SJCRH30 (cell line): Measurements from ENCODE around the gene HOXD4. TPM values are rescaled to one million over a fixed set of nuclear protein-coding genes. Genes with fewer than 3 reads are reported as not detected.
A peak's percentile ranks its signal among the peaks of the same experiment; 100 is the strongest.

Experiments
- DNase-seq, 2 experiments: peaks; one replicate each; pipeline ENCODE4 v3.0.0-alpha.2; 2015 to 2020
- H3K27ac ChIP-seq: fragments of 250-450 bp; sonication (Bioruptor Pico); 2 replicates; pipeline ENCODE4 v1.5.1; 2020; ENCODE audit warnings: mild to moderate bottlenecking, moderate library complexity
- H3K27me3 ChIP-seq: fragments of 250-450 bp; sonication (Bioruptor Pico); 2 replicates; pipeline ENCODE4 v1.5.1; 2020; ENCODE audit warnings: mild to moderate bottlenecking, moderate library complexity
- H3K36me3 ChIP-seq: fragments of 250-450 bp; sonication (Bioruptor Pico); 2 replicates; pipeline ENCODE4 v1.5.1; 2020; ENCODE audit warnings: mild to moderate bottlenecking, moderate library complexity
- H3K4me1 ChIP-seq: fragments of 250-450 bp; sonication (Bioruptor Pico); 2 replicates; pipeline ENCODE4 v1.5.1; 2020; ENCODE audit warnings: mild to moderate bottlenecking, moderate library complexity
- H3K4me3 ChIP-seq: fragments of 250-450 bp; sonication (Bioruptor Pico); 2 replicates; pipeline ENCODE4 v1.5.1; 2020; ENCODE audit warnings: mild to moderate bottlenecking, moderate library complexity
- H3K9me3 ChIP-seq: fragments of 250-450 bp; sonication (Bioruptor Pico); replicated peaks from 2 replicates; pipeline ENCODE4 v1.5.1; 2020; ENCODE audit warnings: mild to moderate bottlenecking, moderate library complexity
- total RNA-seq: library from RNA; depleted of rRNA; stranded (reverse); fragments of >200 nt; shearing (Covaris generic); gene quantifications from 2 replicates; pipeline ENCODE4 v1.2.3, GENCODE V29; 2014; rRNA removed

The HOXD4 gene
- total RNA-seq, 1 experiment from 2014 or later = not detected

DNA sequence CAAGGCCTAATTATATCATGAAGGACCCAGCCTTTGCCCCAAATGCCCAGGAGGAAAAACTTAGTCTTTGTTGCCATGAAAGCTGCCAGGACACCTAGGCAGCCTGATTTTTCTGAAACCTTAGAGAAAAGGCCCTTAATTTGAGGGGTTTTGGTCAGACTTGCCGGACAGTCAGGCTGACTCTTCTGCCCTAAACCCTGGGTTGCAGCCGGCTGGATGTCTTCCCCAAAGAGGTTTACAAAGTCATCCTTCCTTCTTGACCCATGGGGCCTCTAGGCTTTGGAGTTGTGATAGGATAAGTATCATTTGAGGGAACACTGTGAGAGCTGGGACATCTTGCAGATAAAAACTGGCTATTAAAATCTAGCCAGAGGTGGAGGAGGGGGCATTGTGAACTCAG lies 34.7 kb downstream of the HOXD4 start:
- H3K4me3 ChIP-seq = no peak overlapping the region
- DNase-seq = no peak
- H3K9me3 ChIP-seq = no peaks in the 10 kb centered on the region
- no peaks in the 10 kb centered on the region for H3K27me3 ChIP-seq
- no peak overlapping the region for H3K27ac ChIP-seq
- H3K4me1 ChIP-seq = no peaks in the 10 kb centered on the region
- H3K36me3 ChIP-seq = no peaks in the 10 kb centered on the region

DNA sequence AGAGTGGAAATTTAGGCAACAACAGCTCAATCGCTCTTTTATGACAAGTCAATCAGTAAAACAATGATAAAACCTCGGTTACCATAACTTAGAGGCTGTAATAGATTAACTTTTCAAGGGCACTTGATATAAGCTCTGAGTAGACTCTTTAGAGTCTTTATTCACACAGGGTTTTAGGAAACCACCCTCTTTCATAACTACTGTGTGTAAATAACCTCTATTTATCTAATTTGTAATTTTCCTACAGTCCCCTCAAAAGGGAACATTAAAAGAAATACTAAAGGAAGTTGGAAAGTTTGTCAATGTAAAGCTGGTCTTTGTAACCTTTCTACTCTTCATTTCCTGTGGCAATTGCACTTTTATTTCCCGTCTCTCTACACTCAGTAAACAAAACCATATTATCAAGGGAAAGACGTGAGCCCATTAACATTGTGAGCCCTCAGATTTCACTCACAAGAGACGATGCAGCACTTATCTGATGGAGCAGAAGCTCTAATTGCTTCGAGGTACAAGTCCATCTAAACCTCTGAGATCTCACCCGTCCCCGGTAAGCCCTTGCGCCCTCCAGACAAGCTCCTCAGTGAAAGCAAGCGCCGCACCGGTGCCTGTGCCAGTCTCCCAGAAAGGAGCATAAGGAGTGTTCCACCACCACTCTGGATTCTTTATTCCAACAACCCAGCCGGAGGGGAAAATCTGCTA lies 36.0 kb downstream of the HOXD4 start:
- Histone ChIP-seq H3K4me1 (no peaks in the 10 kb centered on the region), H3K27ac (no peak overlapping the region), H3K9me3 (no peaks in the 10 kb centered on the region), H3K36me3 (no peaks in the 10 kb centered on the region), H3K27me3 (no peaks in the 10 kb centered on the region), H3K4me3 (peak overlapping the region; percentile 60)
- DNase-seq = peak in 1 of 2 experiments; percentile 10

DNA sequence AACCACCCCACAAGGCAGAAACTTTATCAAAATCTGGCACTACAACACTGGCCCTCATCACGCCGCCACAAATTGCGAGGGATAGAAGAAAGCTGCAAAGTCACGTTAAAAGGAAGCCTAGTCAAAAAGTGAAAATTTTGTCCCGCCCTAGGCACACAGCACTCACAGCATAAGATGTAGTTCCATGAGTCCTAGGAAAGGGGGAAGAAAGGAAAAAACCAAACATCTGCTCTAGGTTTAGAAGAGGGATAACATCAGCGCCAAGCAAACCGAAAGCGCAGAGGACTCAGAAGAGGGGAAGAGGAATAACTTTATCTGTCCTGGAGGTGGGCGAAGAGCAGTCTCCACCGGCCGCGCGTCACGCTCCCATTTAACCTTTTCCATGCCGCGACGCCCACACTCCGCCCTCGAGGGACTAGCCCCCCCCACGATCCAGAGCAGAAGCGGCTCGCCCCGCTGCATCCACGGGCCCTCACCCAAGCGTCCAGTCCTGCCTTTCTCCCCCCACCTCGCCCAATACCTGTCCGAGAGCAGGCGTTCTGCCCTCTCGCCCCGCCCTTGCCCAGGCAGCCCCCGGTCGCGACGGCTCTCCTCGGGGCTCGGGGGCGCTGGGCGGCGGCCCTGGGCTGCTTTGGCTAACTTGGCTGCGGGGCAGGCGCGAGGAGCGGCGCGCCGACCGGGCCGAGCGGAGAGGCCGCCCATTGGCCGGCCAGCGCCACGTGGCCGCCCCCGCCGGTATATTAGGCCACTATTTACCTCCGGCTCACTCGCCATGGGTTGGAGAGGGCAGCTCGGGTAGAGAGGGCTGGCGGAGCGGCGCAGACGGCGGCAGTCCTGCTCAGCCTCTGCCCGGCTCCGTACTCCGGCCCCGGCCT lies 36.8 kb downstream of the HOXD4 start, which contains the start of gene HOXD1:
Gene HOXD1 (plus strand): TSS at position 770 of the 875 bp plus-strand sequence. CDS start 134 bp downstream, outside the sequence.
- Histone ChIP-seq H3K36me3 (no peaks in the 10 kb centered on the region), H3K27ac (no peak within 1 kb of the TSS), H3K4me1 (no peaks in the 10 kb centered on the region), H3K27me3 (no peaks in the 10 kb centered on the region), H3K9me3 (no peaks in the 10 kb centered on the region), H3K4me3 (peak within 1 kb of the TSS; percentile 60)
- peak in 1 of 2 experiments; percentile 36 for DNase-seq

DNA sequence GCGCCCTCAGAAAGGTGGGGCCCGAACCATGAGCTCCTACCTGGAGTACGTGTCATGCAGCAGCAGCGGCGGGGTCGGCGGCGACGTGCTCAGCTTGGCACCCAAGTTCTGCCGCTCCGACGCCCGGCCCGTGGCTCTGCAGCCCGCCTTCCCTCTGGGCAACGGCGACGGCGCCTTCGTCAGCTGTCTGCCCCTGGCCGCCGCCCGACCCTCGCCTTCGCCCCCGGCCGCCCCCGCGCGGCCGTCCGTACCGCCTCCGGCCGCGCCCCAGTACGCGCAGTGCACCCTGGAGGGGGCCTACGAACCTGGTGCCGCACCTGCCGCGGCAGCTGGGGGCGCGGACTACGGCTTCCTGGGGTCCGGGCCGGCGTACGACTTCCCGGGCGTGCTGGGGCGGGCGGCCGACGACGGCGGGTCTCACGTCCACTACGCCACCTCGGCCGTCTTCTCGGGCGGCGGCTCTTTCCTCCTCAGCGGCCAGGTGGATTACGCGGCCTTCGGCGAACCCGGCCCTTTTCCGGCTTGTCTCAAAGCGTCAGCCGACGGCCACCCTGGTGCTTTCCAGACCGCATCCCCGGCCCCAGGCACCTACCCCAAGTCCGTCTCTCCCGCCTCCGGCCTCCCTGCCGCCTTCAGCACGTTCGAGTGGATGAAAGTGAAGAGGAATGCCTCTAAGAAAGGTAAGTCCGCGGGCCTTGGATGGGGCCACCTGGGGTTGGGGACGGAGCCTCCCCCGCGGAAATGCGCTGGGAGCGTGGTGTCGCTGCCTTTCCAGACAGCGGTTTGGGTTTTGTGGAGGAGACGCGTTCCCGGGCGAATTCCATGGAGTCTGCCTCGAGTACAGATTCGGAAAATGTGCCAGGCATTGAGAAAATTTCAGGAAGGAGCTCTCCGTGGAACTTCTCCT lies 37.7 kb downstream of the HOXD4 start:
- peak overlapping the region; percentile 60 for H3K4me3 ChIP-seq
- no peaks in the 10 kb centered on the region for H3K27me3 ChIP-seq
- H3K4me1 ChIP-seq = no peaks in the 10 kb centered on the region
- H3K36me3 ChIP-seq = no peaks in the 10 kb centered on the region
- DNase-seq = no peak
- no peaks in the 10 kb centered on the region for H3K9me3 ChIP-seq
- no peak overlapping the region for H3K27ac ChIP-seq

DNA sequence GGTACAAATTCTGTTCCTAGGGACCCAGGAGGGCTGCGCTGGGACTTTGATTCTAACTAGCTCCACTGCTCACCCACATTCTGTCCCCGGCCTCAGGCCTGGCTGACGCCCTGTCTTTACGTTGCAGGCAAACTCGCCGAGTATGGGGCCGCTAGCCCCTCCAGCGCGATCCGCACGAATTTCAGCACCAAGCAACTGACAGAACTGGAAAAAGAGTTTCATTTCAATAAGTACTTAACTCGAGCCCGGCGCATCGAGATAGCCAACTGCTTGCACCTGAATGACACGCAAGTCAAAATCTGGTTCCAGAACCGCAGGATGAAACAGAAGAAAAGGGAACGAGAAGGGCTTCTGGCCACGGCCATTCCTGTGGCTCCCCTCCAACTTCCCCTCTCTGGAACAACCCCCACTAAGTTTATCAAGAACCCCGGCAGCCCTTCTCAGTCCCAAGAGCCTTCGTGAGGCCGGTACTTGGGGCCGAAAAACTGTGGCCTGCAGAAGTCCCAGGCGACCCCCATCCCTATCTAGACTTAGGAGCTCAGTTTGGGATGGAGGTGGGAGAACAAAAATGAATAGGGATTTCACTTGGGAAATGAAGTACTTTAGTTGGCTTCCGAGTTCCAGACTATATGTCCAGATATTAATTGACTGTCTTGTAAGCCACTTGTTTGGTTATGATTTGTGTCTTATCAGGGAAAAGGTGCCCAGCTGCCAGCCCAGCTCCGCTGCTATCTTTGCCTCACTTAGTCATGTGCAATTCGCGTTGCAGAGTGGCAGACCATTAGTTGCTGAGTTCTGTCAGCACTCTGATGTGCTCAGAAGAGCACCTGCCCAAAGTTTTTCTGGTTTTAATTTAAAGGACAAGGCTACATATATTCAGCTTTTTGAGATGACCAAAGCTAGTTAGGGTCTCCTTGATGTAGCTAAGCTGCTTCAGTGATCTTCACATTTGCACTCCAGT lies 38.6 kb downstream of the HOXD4 start:
- Histone ChIP-seq H3K4me1 (no peaks in the 10 kb centered on the region), H3K9me3 (no peaks in the 10 kb centered on the region), H3K4me3 (no peak overlapping the region), H3K27ac (no peak overlapping the region), H3K27me3 (no peaks in the 10 kb centered on the region), H3K36me3 (no peaks in the 10 kb centered on the region)
- DNase-seq = no peak

DNA sequence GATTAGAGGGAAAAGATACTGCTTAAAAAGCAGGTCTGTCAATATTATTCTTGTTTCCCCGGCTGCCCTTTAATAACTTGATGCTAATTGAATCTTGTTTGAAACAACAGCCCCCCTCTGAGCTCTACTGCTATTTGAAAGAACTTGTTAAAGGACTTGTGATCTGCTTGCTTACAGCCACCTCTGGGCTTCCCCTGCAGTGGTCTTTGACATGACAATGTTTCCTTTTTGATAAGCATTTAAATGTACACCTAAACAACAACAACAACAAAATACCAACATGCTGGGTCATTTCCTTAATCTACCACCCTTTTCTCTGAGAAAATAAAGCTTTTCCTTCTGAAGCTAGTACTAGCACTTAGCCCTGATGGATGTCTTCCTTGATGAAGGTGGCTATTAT lies 41.0 kb downstream of the HOXD4 start:
- no peaks in the 10 kb centered on the region for H3K4me1 ChIP-seq
- DNase-seq = no peak
- H3K9me3 ChIP-seq = no peaks in the 10 kb centered on the region
- no peak overlapping the region for H3K4me3 ChIP-seq
- no peaks in the 10 kb centered on the region for H3K27me3 ChIP-seq
- no peaks in the 10 kb centered on the region for H3K36me3 ChIP-seq
- no peak overlapping the region for H3K27ac ChIP-seq

DNA sequence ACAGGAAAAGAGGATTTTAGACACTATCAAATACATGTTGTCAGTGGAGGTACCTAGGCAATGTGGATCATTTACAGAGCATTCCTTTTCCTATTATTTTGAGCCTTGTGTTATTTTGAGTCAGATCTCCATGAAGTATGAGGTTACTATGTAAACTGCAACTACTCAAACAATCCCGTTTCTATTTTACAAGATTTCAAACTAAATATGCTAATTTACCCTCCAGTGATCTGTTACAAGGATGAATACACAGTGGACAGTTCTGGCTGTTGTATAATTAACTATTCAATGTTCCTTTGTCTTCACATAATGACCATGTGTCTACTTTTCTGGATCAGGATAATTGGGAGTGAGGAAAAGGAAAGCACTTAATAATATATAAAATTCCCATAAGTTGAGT lies 41.7 kb downstream of the HOXD4 start:
- H3K4me3 ChIP-seq = no peak overlapping the region
- H3K36me3 ChIP-seq = no peaks in the 10 kb centered on the region
- no peak overlapping the region for H3K27ac ChIP-seq
- no peaks in the 10 kb centered on the region for H3K4me1 ChIP-seq
- no peak for DNase-seq
- H3K9me3 ChIP-seq = no peaks in the 10 kb centered on the region
- no peaks in the 10 kb centered on the region for H3K27me3 ChIP-seq

DNA sequence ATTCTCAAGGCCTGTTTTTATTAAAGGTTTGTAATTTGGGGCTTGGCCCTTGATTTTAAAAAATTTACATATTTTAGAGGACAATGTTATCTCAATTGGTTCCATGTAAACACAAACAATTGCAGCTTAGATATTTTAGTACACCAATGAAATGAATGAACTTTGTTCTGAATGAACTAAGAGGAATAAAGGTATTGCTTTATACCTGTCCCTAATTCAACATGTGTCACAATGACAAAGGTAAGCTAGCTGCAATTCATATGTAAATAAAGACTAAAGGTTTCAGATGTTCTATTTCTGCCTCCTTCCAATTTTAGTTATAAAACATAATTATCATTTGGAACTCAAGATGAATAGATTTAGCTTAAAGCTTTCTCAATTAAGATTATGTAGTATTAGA lies 48.6 kb downstream of the HOXD4 start:
- H3K9me3 ChIP-seq = no peaks in the 10 kb centered on the region

DNA sequence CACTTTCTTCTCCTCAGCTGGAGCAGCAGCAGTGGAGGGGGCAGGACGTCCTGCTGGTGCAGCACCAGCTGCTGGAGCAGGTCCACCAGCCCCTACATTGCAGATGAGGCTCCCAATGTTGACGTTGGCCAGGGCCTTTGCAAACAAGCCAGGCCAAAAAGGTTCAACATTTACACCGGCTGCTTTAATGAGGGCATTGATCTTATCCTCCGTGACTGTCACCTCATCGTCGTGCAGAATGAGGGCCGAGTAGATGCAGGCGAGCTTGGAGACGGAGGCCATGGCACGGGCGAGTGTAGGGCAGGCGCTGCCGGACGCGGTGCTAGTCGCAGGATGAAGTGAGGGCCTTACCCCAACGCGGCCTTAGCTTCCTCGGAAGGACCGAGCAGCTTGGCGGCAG lies 49.6 kb downstream of the HOXD4 start:
- no peaks in the 10 kb centered on the region for H3K9me3 ChIP-seq
- no peak overlapping the region for H3K4me3 ChIP-seq
- no peak for DNase-seq
- H3K4me1 ChIP-seq = no peaks in the 10 kb centered on the region
- H3K36me3 ChIP-seq = no peaks in the 10 kb centered on the region
- H3K27me3 ChIP-seq = no peaks in the 10 kb centered on the region
- H3K27ac ChIP-seq = no peak overlapping the region

More for the DNA sequence above, 48.6 kb downstream of the HOXD4 start:
- Histone ChIP-seq H3K4me3 (no peak overlapping the region), H3K27ac (no peak overlapping the region), H3K36me3 (no peaks in the 10 kb centered on the region), H3K27me3 (no peaks in the 10 kb centered on the region), H3K4me1 (no peaks in the 10 kb centered on the region)
- DNase-seq = no peak

DNA sequence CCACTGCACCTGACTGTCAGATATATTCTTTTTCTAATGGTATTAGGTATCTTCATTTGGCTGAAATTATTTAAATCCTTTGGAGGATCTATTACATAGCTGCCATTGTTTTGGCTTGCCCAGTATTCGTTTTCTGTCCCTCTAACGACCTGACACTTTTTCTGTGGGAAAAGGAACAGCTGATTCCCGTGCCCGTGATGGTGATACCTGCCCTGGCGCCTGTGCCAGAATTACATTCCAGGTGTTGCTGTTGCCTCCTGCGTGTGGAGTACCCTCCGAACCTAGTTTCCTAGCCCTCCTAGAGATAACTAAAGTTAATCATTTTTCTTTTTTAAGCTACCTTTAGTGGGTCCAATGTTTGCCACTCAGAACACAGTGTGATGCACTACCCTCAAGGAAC lies 51.1 kb downstream of the HOXD4 start:
- H3K27me3 ChIP-seq = no peaks in the 10 kb centered on the region
- H3K4me3 ChIP-seq = no peak overlapping the region
- DNase-seq = no peak
- H3K4me1 ChIP-seq = no peaks in the 10 kb centered on the region
- no peak overlapping the region for H3K27ac ChIP-seq
- no peaks in the 10 kb centered on the region for H3K9me3 ChIP-seq
- no peaks in the 10 kb centered on the region for H3K36me3 ChIP-seq

Other genes starting within 250 kb of the HOXD4 start
- gene LNPK, start 149.3 kb upstream of the HOXD4 start, total RNA-seq = 29.4 and 29.5 TPM in 2 replicates
- gene EVX2, start 67.6 kb upstream of the HOXD4 start, total RNA-seq = not detected in 2 replicates
- gene HOXD13, start 58.8 kb upstream of the HOXD4 start, total RNA-seq = 11.0 and 13.6 TPM in 2 replicates
- 0.10 TPM in 1 of 2 replicates, not detected in the other for gene HOXD12, start 51.8 kb upstream of the HOXD4 start, total RNA-seq
- gene HOXD11, start 44.3 kb upstream of the HOXD4 start, total RNA-seq = 3.1 and 3.7 TPM in 2 replicates
- 1.3 and 2.2 TPM in 2 replicates for gene HOXD10, start 34.8 kb upstream of the HOXD4 start, total RNA-seq
- 3.9 and 4.4 TPM in 2 replicates for gene HOXD9, start 28.8 kb upstream of the HOXD4 start, total RNA-seq
- 8.6 and 9.9 TPM in 2 replicates for gene HOXD8, start 21.8 kb upstream of the HOXD4 start, total RNA-seq
- gene HOXD3, start 5.8 kb downstream of the HOXD4 start, total RNA-seq = not detected in 2 replicates
- gene HOXD1, start 37.1 kb downstream of the HOXD4 start, total RNA-seq = 0.06 TPM in 1 of 2 replicates, not detected in the other
- 38.0 and 39.3 TPM in 2 replicates for gene MTX2, start 117.9 kb downstream of the HOXD4 start, total RNA-seq